Colonic mucosa (tissue), 4 donors: ENCODE results near the gene SNCG. TPM values are rescaled to one million over a fixed set of nuclear protein-coding genes. Genes with fewer than 3 reads are reported as not detected.

Source experiments
- DNase-seq: peaks from one replicate; pipeline ENCODE4 v3.0.0-alpha.2; 2020
- H3K27ac ChIP-seq: fragments of 200-600 bp; one replicate; pipeline ENCODE4 v1.8.0; 2021
- H3K27me3 ChIP-seq: fragments of 200-600 bp; one replicate; pipeline ENCODE4 v1.8.0; 2021
- H3K36me3 ChIP-seq: fragments of 200-600 bp; one replicate; pipeline ENCODE4 v1.8.0; 2021
- H3K4me1 ChIP-seq: fragments of 200-600 bp; one replicate; pipeline ENCODE4 v1.8.0; 2021; ENCODE audit warnings: mild to moderate bottlenecking
- H3K4me3 ChIP-seq: fragments of 200-600 bp; one replicate; pipeline ENCODE4 v1.8.0; 2021
- H3K9ac ChIP-seq, 2 donors: one replicate each; pipeline ENCODE4 v1.7.0; 2013; ENCODE audit warnings: control low read depth in 2 of 2, low read depth in 2 of 2, low read length in 2 of 2
- H3K9me3 ChIP-seq: fragments of 200-600 bp; one replicate; pipeline ENCODE4 v1.8.0; 2021
- CTCF ChIP-seq: fragments of 200-600 bp; IDR thresholded peaks from one replicate; pipeline ENCODE4 v1.8.0; 2022; ENCODE audit warnings: antibody characterized with exemption, mild to moderate bottlenecking
- intact Hi-C: fragments of 100-400 bp; cut with DNase I; formaldehyde crosslinking; loops from one replicate; pipeline ENCODE4 v1.14.1; 2022
- total RNA-seq, 2 donors: library from RNA; stranded (reverse); fragmentation: NEBNext Ultra II Directional in 1 of 2; extraction: Animal tissue kit (Norgen Biotek cat#: 25700) in 1 of 2; gene quantifications; one replicate each; pipeline ENCODE4 v1.2.1, GENCODE V29; 2021
- donor health status: healthy.
- donor health status: DM: no; HTN: no; CAD: no.
- donor health status: DM: no; HTN: no; CAD: no.

The SNCG gene
- total RNA-seq, 2 donors from 2014 or later, result 2.6 to 6.6 TPM

GRCh38 chr10:86940677-86941076, 17.7 kb upstream of the SNCG start:
- no peak for TF ChIP-seq CTCF
- H3K4me1 ChIP-seq, result no peaks in the 10 kb centered on the region
- no peak overlapping the region for H3K4me3 ChIP-seq
- no peak overlapping the region for H3K27ac ChIP-seq
- no peaks in the 10 kb centered on the region for H3K9me3 ChIP-seq
- intact Hi-C loops, result no loop called here
- H3K36me3 ChIP-seq, result no peaks in the 10 kb centered on the region
- no peaks in the 10 kb centered on the region for H3K27me3 ChIP-seq
- H3K9ac ChIP-seq, result no peak overlapping the region
- DNase-seq, result peak; percentile 17

- Histone ChIP-seq H3K4me1 (no peaks in the 10 kb centered on the region), H3K36me3 (no peaks in the 10 kb centered on the region), H3K27ac (no peak overlapping the region), H3K4me3 (no peak overlapping the region), H3K9me3 (no peaks in the 10 kb centered on the region), H3K27me3 (no peaks in the 10 kb centered on the region), H3K9ac (no peak overlapping the region)
- TF ChIP-seq CTCF, result no peak
- DNase-seq, result peak; percentile 10
- intact Hi-C loops, result no loop called here
These were observed 17.0 kb upstream of the SNCG start for GRCh38 chr10:86941426-86941825.

- H3K36me3 ChIP-seq, result no peaks in the 10 kb centered on the region
- H3K9me3 ChIP-seq, result no peaks in the 10 kb centered on the region
- no peak overlapping the region for H3K27ac ChIP-seq
- TF ChIP-seq CTCF, result no peak
- no peak overlapping the region for H3K4me3 ChIP-seq
- no peaks in the 10 kb centered on the region for H3K4me1 ChIP-seq
- peak; percentile 16 for DNase-seq
- intact Hi-C loops, result no loop called here
- H3K9ac ChIP-seq, result peak overlapping the region in 1 of 2 donors; percentile 12
- no peaks in the 10 kb centered on the region for H3K27me3 ChIP-seq
These were observed 16.4 kb upstream of the SNCG start for GRCh38 chr10:86941991-86942421.

- TF ChIP-seq CTCF, result no peak
- Histone ChIP-seq H3K4me1 (no peaks in the 10 kb centered on the region), H3K27ac (no peak overlapping the region), H3K36me3 (no peaks in the 10 kb centered on the region), H3K9ac (peak overlapping the region; percentile 12 to 41), H3K9me3 (no peaks in the 10 kb centered on the region), H3K27me3 (no peaks in the 10 kb centered on the region), H3K4me3 (peak overlapping the region; percentile 13)
- peak; percentile 17 for DNase-seq
- intact Hi-C loops, result no loop called here
These were observed 15.7 kb upstream of the SNCG start for GRCh38 chr10:86942441-86943315.

GRCh38 chr10:86943316-86944030, 14.9 kb upstream of the SNCG start:
- TF ChIP-seq CTCF, result no peak
- Histone ChIP-seq H3K9me3 (no peaks in the 10 kb centered on the region), H3K9ac (no peak overlapping the region), H3K4me1 (no peaks in the 10 kb centered on the region), H3K27me3 (no peaks in the 10 kb centered on the region), H3K27ac (no peak overlapping the region), H3K4me3 (no peak overlapping the region), H3K36me3 (no peaks in the 10 kb centered on the region)
- intact Hi-C loops, result no loop called here
- DNase-seq, result peak; percentile 16
